ENCODE measurements around the gene EXOC2. TPM values are rescaled to one million over a fixed set of nuclear protein-coding genes. Genes with fewer than 3 reads are reported as not detected.

EXOC2 gene
- total RNA-seq, 4 donors from 2014 or later: 25.6 to 37.1 (median 30.8) TPM

- no peaks in the 10 kb centered on the region for H3K27me3 ChIP-seq
- no peak overlapping the region for H3K27ac ChIP-seq
- intact Hi-C loops (cut with DNase I): no loop called here
- H3K4me1 ChIP-seq: no peaks in the 10 kb centered on the region
- DNase-seq: no peak
- TF ChIP-seq, protein P1, sequence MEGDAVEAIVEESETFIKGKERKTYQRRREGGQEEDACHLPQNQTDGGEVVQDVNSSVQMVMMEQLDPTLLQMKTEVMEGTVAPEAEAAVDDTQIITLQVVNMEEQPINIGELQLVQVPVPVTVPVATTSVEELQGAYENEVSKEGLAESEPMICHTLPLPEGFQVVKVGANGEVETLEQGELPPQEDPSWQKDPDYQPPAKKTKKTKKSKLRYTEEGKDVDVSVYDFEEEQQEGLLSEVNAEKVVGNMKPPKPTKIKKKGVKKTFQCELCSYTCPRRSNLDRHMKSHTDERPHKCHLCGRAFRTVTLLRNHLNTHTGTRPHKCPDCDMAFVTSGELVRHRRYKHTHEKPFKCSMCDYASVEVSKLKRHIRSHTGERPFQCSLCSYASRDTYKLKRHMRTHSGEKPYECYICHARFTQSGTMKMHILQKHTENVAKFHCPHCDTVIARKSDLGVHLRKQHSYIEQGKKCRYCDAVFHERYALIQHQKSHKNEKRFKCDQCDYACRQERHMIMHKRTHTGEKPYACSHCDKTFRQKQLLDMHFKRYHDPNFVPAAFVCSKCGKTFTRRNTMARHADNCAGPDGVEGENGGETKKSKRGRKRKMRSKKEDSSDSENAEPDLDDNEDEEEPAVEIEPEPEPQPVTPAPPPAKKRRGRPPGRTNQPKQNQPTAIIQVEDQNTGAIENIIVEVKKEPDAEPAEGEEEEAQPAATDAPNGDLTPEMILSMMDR (IDR thresholded peaks at IDR 0.05): no peak
- TF ChIP-seq POLR2A (IDR thresholded peaks at IDR 0.05): no peak
- 94 to 95% methylated on average over 18 of the region's 18 CpGs for WGBS, 2 donors
- H3K4me3 ChIP-seq (replicated peaks in 1 of 3): no peak overlapping the region
- no peaks in the 10 kb centered on the region for H3K9me3 ChIP-seq
- peaks cover 0 to 4% of the 10 kb centered on the region in 2 donors for H3K36me3 ChIP-seq
Measured at GRCh38 chr6:528989-529388, 163.9 kb downstream of the EXOC2 start.

- H3K27ac ChIP-seq: no peak overlapping the region
- H3K9me3 ChIP-seq: no peaks in the 10 kb centered on the region
- H3K4me1 ChIP-seq: no peaks in the 10 kb centered on the region
- intact Hi-C loops (cut with DNase I): no loop called here
- TF ChIP-seq, protein P1 (IDR thresholded peaks at IDR 0.05): no peak
- no peak for TF ChIP-seq POLR2A (IDR thresholded peaks at IDR 0.05)
- 90 to 91% methylated on average over 8 of the region's 8 CpGs for WGBS, 2 donors
- no peak for DNase-seq
- no peaks in the 10 kb centered on the region for H3K27me3 ChIP-seq
- no peak overlapping the region for H3K4me3 ChIP-seq (replicated peaks in 1 of 3)
- peaks cover 0 to 4% of the 10 kb centered on the region in 2 donors for H3K36me3 ChIP-seq
Measured at GRCh38 chr6:527989-528673, 164.8 kb downstream of the EXOC2 start.

DNA sequence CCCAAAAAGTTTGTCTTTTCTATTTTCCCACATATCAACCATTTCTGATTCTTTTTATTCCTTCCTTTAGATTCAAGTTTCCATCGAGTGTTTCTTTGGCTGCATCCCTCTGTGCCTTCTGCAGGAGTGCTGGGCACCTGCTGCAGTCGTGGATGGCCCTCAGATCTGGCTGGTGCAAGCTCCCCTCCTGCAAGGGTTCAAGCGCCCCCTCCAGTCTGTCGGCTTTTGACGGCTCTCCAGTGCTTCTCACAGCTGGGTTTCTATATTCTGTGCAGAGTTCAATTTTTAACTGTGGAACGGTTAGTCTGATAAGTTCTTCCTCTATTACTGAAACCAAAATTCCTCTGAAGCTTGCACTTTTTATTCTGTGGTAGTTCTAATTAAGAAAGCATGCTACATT, 168.1 kb downstream of the EXOC2 start:
- TF ChIP-seq, protein P1 (IDR thresholded peaks at IDR 0.05): no peak
- no peak for TF ChIP-seq POLR2A (IDR thresholded peaks at IDR 0.05)
- no peaks in the 10 kb centered on the region for H3K9me3 ChIP-seq
- no peak overlapping the region for H3K4me3 ChIP-seq (replicated peaks in 1 of 3)
- H3K36me3 ChIP-seq: no peaks in the 10 kb centered on the region
- DNase-seq: no peak
- H3K27me3 ChIP-seq: no peaks in the 10 kb centered on the region
- H3K27ac ChIP-seq: no peak overlapping the region
- 62 to 81% methylated on average over 5 to 6 of the region's 6 CpGs for WGBS, 2 donors
- intact Hi-C loops (cut with DNase I): no loop called here
- H3K4me1 ChIP-seq: no peaks in the 10 kb centered on the region

GRCh38 chr6:520820-521219, 172.1 kb downstream of the EXOC2 start:
- Histone ChIP-seq H3K27ac (no peak overlapping the region), H3K36me3 (no peaks in the 10 kb centered on the region), H3K27me3 (no peaks in the 10 kb centered on the region), H3K4me1 (no peaks in the 10 kb centered on the region), H3K4me3 (replicated peaks in 1 of 3) (no peak overlapping the region), H3K9me3 (no peaks in the 10 kb centered on the region)
- TF ChIP-seq POLR2A (IDR thresholded peaks at IDR 0.05): no peak
- TF ChIP-seq, protein P1 (IDR thresholded peaks at IDR 0.05): no peak
- no peak for DNase-seq
- WGBS, 2 donors: 93% methylated on average over 31 of the region's 31 CpGs
- intact Hi-C loops (cut with DNase I): no loop called here

GRCh38 chr6:518218-518617, 174.7 kb downstream of the EXOC2 start:
- Histone ChIP-seq H3K4me1 (no peaks in the 10 kb centered on the region), H3K4me3 (replicated peaks in 1 of 3) (no peak overlapping the region), H3K27me3 (no peaks in the 10 kb centered on the region), H3K36me3 (no peaks in the 10 kb centered on the region), H3K27ac (no peak overlapping the region), H3K9me3 (no peaks in the 10 kb centered on the region)
- no peak for DNase-seq
- intact Hi-C loops (cut with DNase I): no loop called here
- 83 to 89% methylated on average over 4 of the region's 4 CpGs for WGBS, 2 donors
- TF ChIP-seq, protein P1 (IDR thresholded peaks at IDR 0.05): no peak
- TF ChIP-seq POLR2A (IDR thresholded peaks at IDR 0.05): no peak

Data from thyroid gland (tissue), 4 donors.